Liver (tissue), 9 donors: ENCODE results near the gene SEPTIN2. TPM values are rescaled to one million over a fixed set of nuclear protein-coding genes. Genes with fewer than 3 reads are reported as not detected.

Experiments used
- DNase-seq: peaks from one replicate; pipeline ENCODE4 v3.0.0-alpha.2; 2017; ENCODE audit warnings: low spot score
- H3K27ac ChIP-seq, 2 donors: one replicate each; pipeline ENCODE4 v1.7.0; 2013; ENCODE audit warnings: inconsistent platforms in 2 of 2, low read length in 2 of 2, control low read depth in 1 of 2, low read depth in 1 of 2, mild to moderate bottlenecking in 1 of 2
- H3K27me3 ChIP-seq, 4 donors: one replicate each; pipeline versions ENCODE4 v1.6.1 to v1.7.0; 2013; ENCODE audit warnings: low read length in 3 of 4, inconsistent platforms in 1 of 4, mild to moderate bottlenecking in 1 of 4, moderate library complexity in 1 of 4; ENCODE audit not compliant: control insufficient read depth in 4 of 4, insufficient read depth in 4 of 4
- H3K36me3 ChIP-seq, 4 donors: one replicate each; pipeline versions ENCODE4 v1.6.1 to v1.7.0; 2013; ENCODE audit warnings: low read length in 3 of 4, mild to moderate bottlenecking in 3 of 4, low read depth in 1 of 4, moderate library complexity in 1 of 4; ENCODE audit not compliant: control insufficient read depth in 4 of 4, insufficient read depth in 3 of 4
- H3K4me1 ChIP-seq, 4 donors: one replicate each; pipeline versions ENCODE4 v1.6.1 to v1.7.0; 2013; ENCODE audit warnings: low read length in 3 of 4, mild to moderate bottlenecking in 3 of 4, moderate library complexity in 1 of 4; ENCODE audit not compliant: control insufficient read depth in 4 of 4, insufficient read depth in 4 of 4
- H3K4me3 ChIP-seq, 3 donors: one replicate each; pipeline versions ENCODE4 v1.6.1 to v1.7.0; 2013; ENCODE audit warnings: low read length in 3 of 3, control low read depth in 1 of 3, low read depth in 1 of 3, mild to moderate bottlenecking in 1 of 3
- H3K9ac ChIP-seq, 2 donors: one replicate each; pipeline ENCODE4 v1.7.0; 2013; ENCODE audit warnings: low read length in 2 of 2, mild to moderate bottlenecking in 2 of 2, moderate library complexity in 2 of 2, control low read depth in 1 of 2, low read depth in 1 of 2
- H3K9me3 ChIP-seq, 4 donors: one replicate each; pipeline versions ENCODE4 v1.6.1 to v1.7.0; 2013; ENCODE audit warnings: low read length in 3 of 4; ENCODE audit not compliant: control insufficient read depth in 4 of 4
- ATF3 ChIP-seq: IDR thresholded peaks from 2 replicates; pipeline ENCODE4 v1.6.1; 2016; ENCODE audit warnings: antibody characterized with exemption
- CTCF ChIP-seq: fragments of 150-350 bp; IDR thresholded peaks from 2 replicates; pipeline ENCODE4 v1.5.1; 2017; ENCODE audit warnings: improper control_type of control experiment, low read depth, low read length; ENCODE audit not compliant: missing input control
- EGR1 ChIP-seq, 2 donors: IDR thresholded peaks; 2 replicates each; pipeline ENCODE4 v1.6.1; 2016 to 2018; ENCODE audit warnings: antibody characterized with exemption in 2 of 2, low read depth in 2 of 2
- FOXA1 ChIP-seq: IDR thresholded peaks from 2 replicates; pipeline ENCODE4 v1.6.1; 2016; ENCODE audit warnings: antibody characterized with exemption
- FOXA2 ChIP-seq: IDR thresholded peaks from 2 replicates; pipeline ENCODE4 v1.6.1; 2016; ENCODE audit warnings: antibody characterized with exemption
- GABPA ChIP-seq, 2 donors: IDR thresholded peaks in 1 of 2; conservative IDR thresholded peaks in 1 of 2; 2 replicates each; pipeline ENCODE4 v1.6.1; 2016; ENCODE audit warnings: antibody characterized with exemption in 2 of 2, mild to moderate bottlenecking in 1 of 2, moderate library complexity in 1 of 2
- HNF4A ChIP-seq, 2 donors: conservative IDR thresholded peaks; 2 replicates each; pipeline ENCODE4 v1.6.1; 2016; ENCODE audit warnings: antibody characterized with exemption in 2 of 2, mild to moderate bottlenecking in 2 of 2
- HNF4G ChIP-seq: IDR thresholded peaks from 2 replicates; pipeline ENCODE4 v1.6.1; 2016; ENCODE audit warnings: antibody characterized with exemption
- JUND ChIP-seq, 2 donors: IDR thresholded peaks; 2 replicates each; pipeline ENCODE4 v1.6.1; 2016; ENCODE audit warnings: antibody characterized with exemption in 2 of 2
- MAX ChIP-seq: IDR thresholded peaks from 2 replicates; pipeline ENCODE4 v1.6.1; 2016; ENCODE audit warnings: antibody characterized with exemption
- NR2F2 ChIP-seq: IDR thresholded peaks from 2 replicates; pipeline ENCODE4 v1.6.1; 2016; ENCODE audit warnings: antibody characterized with exemption
- RAD21 ChIP-seq, 2 donors: IDR thresholded peaks; 2 replicates each; pipeline ENCODE4 v1.6.1; 2016; ENCODE audit warnings: antibody characterized with exemption in 2 of 2, mild to moderate bottlenecking in 2 of 2
- REST ChIP-seq: IDR thresholded peaks from 2 replicates; pipeline ENCODE4 v1.6.1; 2016; ENCODE audit warnings: antibody characterized with exemption, mild to moderate bottlenecking
- RXRA ChIP-seq, 2 donors: IDR thresholded peaks; 2 replicates each; pipeline ENCODE4 v1.6.1; 2017 to 2018; ENCODE audit warnings: antibody characterized with exemption in 2 of 2, mild to moderate bottlenecking in 1 of 2
- SP1 ChIP-seq: IDR thresholded peaks from 2 replicates; pipeline ENCODE4 v1.6.1; 2018; ENCODE audit warnings: antibody characterized with exemption, mild to moderate bottlenecking
- TAF1 ChIP-seq: conservative IDR thresholded peaks from 2 replicates; pipeline ENCODE4 v1.6.1; 2016; ENCODE audit warnings: antibody characterized with exemption, mild to moderate bottlenecking
- YY1 ChIP-seq: IDR thresholded peaks from 2 replicates; pipeline ENCODE4 v1.6.1; 2016; ENCODE audit warnings: antibody characterized with exemption, mild to moderate bottlenecking
- ZBTB33 ChIP-seq: IDR thresholded peaks from 2 replicates; pipeline ENCODE4 v1.6.1; 2016; ENCODE audit warnings: antibody characterized with exemption
- WGBS: extraction: QIAGEN DNeasy Blood & Tissue Kit; methylation state at CpG from one replicate; pipeline ENCODE4 v1.1.7; 2013; 5-methylcytosine and 5-hydroxymethylcytosine counted together
- polyA plus RNA-seq, 2 donors: library from polyadenylated mRNA; stranded (reverse) in 1 of 2; unstranded in 1 of 2; fragments of 200-250 nt in 1 of 2; fragments of >200 nt in 1 of 2; fragmentation: Nextera tagmentation in 1 of 2; extraction: Ambion mirVana in 1 of 2; gene quantifications; one replicate each; pipeline versions ENCODE4 v1.2.1 to v1.2.3, GENCODE V29; 2013 to 2015
- total RNA-seq, 2 donors: library from RNA; depleted of rRNA; stranded (reverse); fragments of >200 nt; gene quantifications; one replicate each; pipeline ENCODE4 v1.2.3, GENCODE V29; 2014
- donor health status: healthy.
- donor health status: healthy.
- donor health status: healthy.
- donor health status: healthy.
- donor health status: healthy.

Gene SEPTIN2
- total and polyA plus RNA-seq, 4 donors: 63.7 to 147 (median 96.9) TPM

GRCh38 chr2:241302759-241303651, 12.7 kb upstream of the SEPTIN2 start:
- Histone ChIP-seq H3K9ac (no peak overlapping the region), H3K4me1 (peaks cover 0 to 33% (median 22%) of the 10 kb centered on the region in 4 donors), H3K27me3 (no peaks in the 10 kb centered on the region), H3K36me3 (no peaks in the 10 kb centered on the region), H3K9me3 (no peaks in the 10 kb centered on the region), H3K4me3 (no peak overlapping the region), H3K27ac (peak overlapping the region in 1 of 2 donors; percentile 12)
- no peak for DNase-seq
- TF ChIP-seq NR2F2 (no peak), REST (no peak), HNF4G (no peak), ZBTB33 (no peak), MAX (no peak), RAD21 (IDR thresholded peaks at IDR 0.05) (no peak), RXRA (IDR thresholded peaks at IDR 0.05) (no peak), YY1 (no peak), ATF3 (no peak), FOXA1 (no peak), SP1 (no peak), TAF1 (no peak), EGR1 (IDR thresholded peaks at IDR 0.05; ENCODE audit: low read depth in 2 of 2) (no peak), HNF4A (conservative IDR thresholded peaks at IDR 0.05) (no peak), FOXA2 (no peak)
- 81% methylated on average over 13 of the region's 13 CpGs for WGBS

GRCh38 chr2:241304039-241304670, 11.6 kb upstream of the SEPTIN2 start:
- Histone ChIP-seq H3K36me3 (no peaks in the 10 kb centered on the region), H3K27ac (no peak overlapping the region), H3K4me3 (no peak overlapping the region), H3K9me3 (no peaks in the 10 kb centered on the region), H3K27me3 (no peaks in the 10 kb centered on the region), H3K9ac (no peak overlapping the region), H3K4me1 (peaks cover 0 to 34% (median 23%) of the 10 kb centered on the region in 4 donors)
- WGBS: 89% methylated on average over 5 of the region's 5 CpGs
- DNase-seq: no peak
- TF ChIP-seq ATF3 (no peak), EGR1 (IDR thresholded peaks at IDR 0.05; ENCODE audit: low read depth in 2 of 2) (no peak), HNF4G (no peak), SP1 (no peak), JUND (IDR thresholded peaks at IDR 0.05) (no peak), HNF4A (conservative IDR thresholded peaks at IDR 0.05) (no peak), GABPA (IDR thresholded peaks at IDR 0.05 in 1 of 2, conservative IDR thresholded peaks at IDR 0.05 in 1 of 2) (no peak), CTCF (no peak), FOXA1 (no peak), REST (no peak), YY1 (no peak), TAF1 (no peak), RXRA (IDR thresholded peaks at IDR 0.05) (no peak)
